ENCODE results near the gene PKDCC. TPM values are rescaled to one million over a fixed set of nuclear protein-coding genes. Genes with fewer than 3 reads are reported as not detected.

Gene PKDCC
- total and polyA plus RNA-seq, 2 of the 13 experiments (the other 11 are each of a cell fraction or from before 2014, with no cell fraction given): 52.6 to 58.8 TPM

DNA sequence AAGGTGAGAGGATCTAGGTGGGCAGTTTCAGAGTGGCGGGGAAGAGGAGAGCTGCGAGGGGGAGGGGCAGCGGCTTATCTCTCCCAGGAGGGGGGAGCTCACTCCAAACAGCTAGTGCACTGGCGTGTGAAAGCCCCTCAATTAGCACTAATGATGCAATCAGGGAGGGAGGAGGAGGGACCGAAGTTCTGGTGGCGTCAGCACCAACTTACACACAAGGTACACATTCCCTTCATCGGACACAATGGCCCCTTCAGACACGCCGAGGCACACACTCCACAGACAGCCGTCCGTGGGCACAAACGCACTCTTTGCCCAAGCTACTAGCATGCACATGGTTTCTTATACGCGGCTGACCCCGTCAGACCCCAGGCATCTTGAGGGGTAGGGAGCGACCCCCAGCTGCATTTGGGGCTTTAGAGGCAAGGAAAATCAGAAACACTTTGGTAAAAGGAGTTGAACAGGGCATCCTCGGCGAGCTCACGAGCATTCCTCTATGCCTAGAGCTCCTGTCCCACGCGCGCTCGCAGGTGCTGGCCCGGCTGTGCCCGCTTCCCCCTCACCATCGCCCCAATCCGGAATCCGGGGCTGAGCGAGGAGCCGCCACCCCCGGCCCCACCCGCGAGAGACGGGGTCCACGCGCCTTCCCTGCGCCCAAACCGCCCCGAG lies 868 bp upstream of the PKDCC start (continued):
- peak; percentile 88 for TF ChIP-seq SKI (IDR thresholded peaks at IDR 0.05; ENCODE audit: partially characterized antibody)
- no peak for TF ChIP-seq HMGXB4 (CRISPR knock-in tag; IDR thresholded peaks at IDR 0.05; ENCODE audit: borderline replicate concordance in 1 of 2, low read depth in 1 of 2)
- no peak; the same call in 1 of the 2 replicates for TF ChIP-seq NRL (CRISPR knock-in tag; IDR thresholded peaks at IDR 0.05; ENCODE audit: borderline replicate concordance)
- TF ChIP-seq NCOA2 (CRISPR knock-in tag; IDR thresholded peaks at IDR 0.05): peak; percentile 48; the same call in 1 of the 2 replicates
- no peak for TF ChIP-seq ZNF772 (CRISPR knock-in tag; IDR thresholded peaks at IDR 0.05)
- TF ChIP-seq KLF6 (CRISPR knock-in tag; IDR thresholded peaks at IDR 0.05): 0 out of 2 replicates have a peak, but pooled peaks have one; percentile 43
- peak; percentile 86 for TF ChIP-seq ZBTB7B (CRISPR knock-in tag; IDR thresholded peaks at IDR 0.05)
- no peak for TF ChIP-seq GLMP (CRISPR knock-in tag; IDR thresholded peaks at IDR 0.05; ENCODE audit: borderline replicate concordance)
- TF ChIP-seq MAF1 (CRISPR knock-in tag; IDR thresholded peaks at IDR 0.05; ENCODE audit: borderline replicate concordance): peak; percentile 45; the same call in 1 of the 2 replicates
- no peak for TF ChIP-seq FOXA1 (IDR thresholded peaks at IDR 0.05)
- peak; percentile 57 for TF ChIP-seq FOXA1 (CRISPR knock-in tag; IDR thresholded peaks at IDR 0.05)
- 0 out of 2 replicates have a peak, but pooled peaks have one; percentile 15 for TF ChIP-seq KMT2A (CRISPR knock-in tag; IDR thresholded peaks at IDR 0.05)
- TF ChIP-seq POLR2G (IDR thresholded peaks at IDR 0.05; ENCODE audit: low read depth, low read length): peak; percentile 55
- no peak for TF ChIP-seq ZNF615 (CRISPR knock-in tag; IDR thresholded peaks at IDR 0.05; ENCODE audit: borderline replicate concordance)
- 0 out of 2 replicates have a peak, but pooled peaks have one; percentile 38 for TF ChIP-seq AHR (CRISPR knock-in tag; IDR thresholded peaks at IDR 0.05)
- TF ChIP-seq, protein P1, sequence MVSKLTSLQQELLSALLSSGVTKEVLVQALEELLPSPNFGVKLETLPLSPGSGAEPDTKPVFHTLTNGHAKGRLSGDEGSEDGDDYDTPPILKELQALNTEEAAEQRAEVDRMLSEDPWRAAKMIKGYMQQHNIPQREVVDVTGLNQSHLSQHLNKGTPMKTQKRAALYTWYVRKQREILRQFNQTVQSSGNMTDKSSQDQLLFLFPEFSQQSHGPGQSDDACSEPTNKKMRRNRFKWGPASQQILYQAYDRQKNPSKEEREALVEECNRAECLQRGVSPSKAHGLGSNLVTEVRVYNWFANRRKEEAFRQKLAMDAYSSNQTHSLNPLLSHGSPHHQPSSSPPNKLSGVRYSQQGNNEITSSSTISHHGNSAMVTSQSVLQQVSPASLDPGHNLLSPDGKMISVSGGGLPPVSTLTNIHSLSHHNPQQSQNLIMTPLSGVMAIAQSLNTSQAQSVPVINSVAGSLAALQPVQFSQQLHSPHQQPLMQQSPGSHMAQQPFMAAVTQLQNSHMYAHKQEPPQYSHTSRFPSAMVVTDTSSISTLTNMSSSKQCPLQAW (CRISPR knock-in tag; IDR thresholded peaks at IDR 0.05): 0 out of 2 replicates have a peak, but pooled peaks have one; percentile 17
- peak; percentile 54 for TF ChIP-seq KMT2B (CRISPR knock-in tag; IDR thresholded peaks at IDR 0.05)
- 0 out of 2 replicates have a peak, but pooled peaks have one; percentile 14 for TF ChIP-seq THRA (CRISPR knock-in tag; IDR thresholded peaks at IDR 0.05; ENCODE audit: borderline replicate concordance)
- TF ChIP-seq NCOA1 (CRISPR knock-in tag; IDR thresholded peaks at IDR 0.05): 0 out of 2 replicates have a peak, but pooled peaks have one; percentile 56
- 0 out of 2 replicates have a peak, but pooled peaks have one; percentile 6 for TF ChIP-seq ZNF629 (CRISPR knock-in tag; conservative IDR thresholded peaks at IDR 0.05)
- TF ChIP-seq HNF4G (IDR thresholded peaks at IDR 0.05; ENCODE audit: borderline replicate concordance, low read depth, low read length): no peak
- 0 out of 2 replicates have a peak, but pooled peaks have one; percentile 25 for TF ChIP-seq HNF4G (CRISPR knock-in tag; IDR thresholded peaks at IDR 0.05; ENCODE audit: borderline replicate concordance, low read depth)

Measured in HepG2 (cell line).